ENCODE data around the gene LYRM9.

DNA sequence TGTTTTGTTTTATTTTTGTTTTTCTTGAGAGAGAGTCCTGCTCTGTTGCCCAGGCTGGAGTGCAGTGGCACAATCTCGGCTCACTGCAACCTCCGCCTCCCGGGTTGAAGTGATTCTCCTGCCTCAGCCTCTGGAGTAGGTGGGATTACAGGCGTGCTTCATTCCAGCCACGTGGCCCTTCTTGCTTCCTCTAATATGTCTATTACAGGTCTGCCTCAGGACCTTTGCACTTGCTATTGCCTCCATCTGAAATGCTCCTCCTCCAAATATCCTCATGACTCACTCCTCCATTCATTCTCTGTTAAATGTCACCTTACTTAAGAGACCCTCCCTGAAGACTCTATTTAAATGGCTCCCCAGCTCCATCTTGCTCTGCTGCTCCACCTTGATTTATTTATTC is 39.0 kb downstream of the LYRM9 start:
- no peak for TF ChIP-seq POLR2AphosphoS5 (IDR thresholded peaks at IDR 0.05)
- TF ChIP-seq EP300 (IDR thresholded peaks at IDR 0.05) = no peak
- TF ChIP-seq, protein P1, sequence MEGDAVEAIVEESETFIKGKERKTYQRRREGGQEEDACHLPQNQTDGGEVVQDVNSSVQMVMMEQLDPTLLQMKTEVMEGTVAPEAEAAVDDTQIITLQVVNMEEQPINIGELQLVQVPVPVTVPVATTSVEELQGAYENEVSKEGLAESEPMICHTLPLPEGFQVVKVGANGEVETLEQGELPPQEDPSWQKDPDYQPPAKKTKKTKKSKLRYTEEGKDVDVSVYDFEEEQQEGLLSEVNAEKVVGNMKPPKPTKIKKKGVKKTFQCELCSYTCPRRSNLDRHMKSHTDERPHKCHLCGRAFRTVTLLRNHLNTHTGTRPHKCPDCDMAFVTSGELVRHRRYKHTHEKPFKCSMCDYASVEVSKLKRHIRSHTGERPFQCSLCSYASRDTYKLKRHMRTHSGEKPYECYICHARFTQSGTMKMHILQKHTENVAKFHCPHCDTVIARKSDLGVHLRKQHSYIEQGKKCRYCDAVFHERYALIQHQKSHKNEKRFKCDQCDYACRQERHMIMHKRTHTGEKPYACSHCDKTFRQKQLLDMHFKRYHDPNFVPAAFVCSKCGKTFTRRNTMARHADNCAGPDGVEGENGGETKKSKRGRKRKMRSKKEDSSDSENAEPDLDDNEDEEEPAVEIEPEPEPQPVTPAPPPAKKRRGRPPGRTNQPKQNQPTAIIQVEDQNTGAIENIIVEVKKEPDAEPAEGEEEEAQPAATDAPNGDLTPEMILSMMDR (IDR thresholded peaks at IDR 0.05) = no peak
- TF ChIP-seq POLR2A (IDR thresholded peaks at IDR 0.05) = no peak

Data from sigmoid colon (tissue), 4 donors.